Left colon (tissue), 2 donors: ENCODE data around the gene RNF150. TPM values are rescaled to one million over a fixed set of nuclear protein-coding genes. Genes with fewer than 3 reads are reported as not detected.
"Not testable (repeated sequence)": the region's sequence is repeated elsewhere in the genome, so short reads cannot be mapped to it uniquely, and the experiment has no call there.

ENCODE experiments used
- ATAC-seq: fragments of 200-7000 bp; cut with Tn5 transposase; one replicate; pipeline ENCODE4 v1.9.1; 2020; ENCODE audit warnings: mild to moderate bottlenecking, moderate library complexity
- DNase-seq, 2 donors: peaks; one replicate each; pipeline ENCODE4 v3.0.0-alpha.2; 2020
- intact Hi-C, 2 donors: fragments of 100-400 bp; cut with DNase I in 1 of 2; cut with micrococcal nuclease in 1 of 2; formaldehyde crosslinking; loops; one replicate each; pipeline versions ENCODE4 v1.11.2 to v1.14.0; 2022; cut with DNase I, micrococcal nuclease
- total RNA-seq, 2 donors: library from RNA; stranded (reverse); fragmentation: NEBNext Ultra II Directional; extraction: Animal tissue kit (Norgen Biotek cat#: 25700); gene quantifications; one replicate each; pipeline ENCODE4 v1.2.1, GENCODE V29; 2021
- donor health status: DM: no; HTN: no; CAD: no.
- donor health status: DM: yes; HTN: yes; CAD: no.

Gene RNF150
- total RNA-seq, 2 donors from 2014 or later, result 0.70 to 9.9 TPM

GRCh38 chr4:141099326-141099725 is 33.9 kb downstream of the RNF150 start:
- DNase-seq, result no peak
- intact Hi-C loops, result no loop called here
- ATAC-seq, result no peak

GRCh38 chr4:141098163-141098562 is 35.1 kb downstream of the RNF150 start:
- ATAC-seq, result no peak
- DNase-seq, result no peak
- intact Hi-C loops, result no loop called here

DNA sequence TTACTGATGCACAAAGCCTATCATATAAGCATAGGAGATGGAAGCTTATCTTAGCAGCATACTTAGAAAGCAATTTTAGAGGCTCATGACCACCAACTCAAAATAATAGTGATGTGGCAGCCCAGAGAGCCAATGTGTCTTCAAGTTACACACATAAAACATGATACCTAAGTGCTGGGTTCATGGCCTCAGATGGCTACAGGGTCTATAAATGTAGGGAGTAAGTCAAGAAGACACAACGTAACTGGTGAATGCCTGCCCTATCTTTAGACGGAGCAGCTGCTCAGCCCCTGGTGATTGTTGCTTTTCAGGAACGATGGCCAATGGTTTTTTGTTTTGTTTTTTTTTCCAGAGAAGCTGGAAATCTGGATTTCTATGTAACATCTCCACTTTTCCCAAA is 42.8 kb downstream of the RNF150 start:
- DNase-seq (no peak), ATAC-seq (no peak)
- intact Hi-C loops, result no loop called here

- intact Hi-C loops, result no loop called here
- DNase-seq (no peak), ATAC-seq (no peak)
Measured at GRCh38 chr4:141081921-141082395, 51.3 kb downstream of the RNF150 start.

GRCh38 chr4:141080668-141081067 is 52.6 kb downstream of the RNF150 start:
- no peak for ATAC-seq
- DNase-seq, result no peak
- intact Hi-C loops, result no loop called here

DNA sequence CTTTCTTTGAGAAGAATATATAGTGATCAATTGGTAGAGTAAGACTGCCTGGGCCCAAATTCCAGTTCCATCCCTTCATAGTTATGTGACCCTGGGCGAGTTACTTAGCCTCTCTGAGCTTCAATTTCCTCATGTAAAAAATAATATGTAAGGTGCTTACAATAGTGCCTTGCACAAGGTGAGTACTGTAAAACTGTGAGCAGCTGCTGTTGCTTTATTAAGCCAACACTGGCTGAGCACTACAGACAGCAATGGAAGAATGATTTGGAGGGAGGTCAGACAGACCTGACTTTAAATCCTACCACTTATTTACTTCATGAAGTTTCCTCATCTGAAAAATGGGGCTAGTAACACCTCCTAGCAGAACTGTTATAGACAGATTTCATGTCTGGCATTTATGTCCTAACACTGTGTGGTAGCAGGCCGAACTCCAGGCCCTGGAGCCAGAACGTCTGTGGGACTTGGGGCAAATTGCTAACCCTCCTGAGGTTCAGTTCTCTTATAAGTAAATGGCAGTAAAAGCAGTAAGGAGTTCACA is 53.8 kb downstream of the RNF150 start:
- intact Hi-C loops, result no loop called here
- DNase-seq, result no peak
- no peak for ATAC-seq

GRCh38 chr4:141078871-141079270 is 54.4 kb downstream of the RNF150 start:
- no peak for DNase-seq
- intact Hi-C loops, result no loop called here
- ATAC-seq, result no peak

GRCh38 chr4:141077611-141078225 is 55.6 kb downstream of the RNF150 start:
- DNase-seq (no peak), ATAC-seq (no peak)
- intact Hi-C loops, result no loop called here

GRCh38 chr4:141075553-141075952 is 57.7 kb downstream of the RNF150 start:
- ATAC-seq (no peak), DNase-seq (no peak)
- intact Hi-C loops, result no loop called here

GRCh38 chr4:141074098-141074878 is 59.0 kb downstream of the RNF150 start:
- DNase-seq (no peak), ATAC-seq (no peak)
- intact Hi-C loops, result no loop called here

GRCh38 chr4:141066690-141067089 is 66.6 kb downstream of the RNF150 start:
- no peak for DNase-seq
- intact Hi-C loops, result no loop called here
- ATAC-seq, result no peak

- DNase-seq (no peak), ATAC-seq (no peak)
- intact Hi-C loops, result no loop called here
Measured at GRCh38 chr4:141065872-141066271, 67.4 kb downstream of the RNF150 start.

GRCh38 chr4:141062651-141063050 is 70.6 kb downstream of the RNF150 start:
- DNase-seq (no peak), ATAC-seq (no peak)
- intact Hi-C loops, result no loop called here

GRCh38 chr4:141058591-141059512 is 74.4 kb downstream of the RNF150 start:
- no peak for DNase-seq
- no peak for ATAC-seq
- intact Hi-C loops, result no loop called here

DNA sequence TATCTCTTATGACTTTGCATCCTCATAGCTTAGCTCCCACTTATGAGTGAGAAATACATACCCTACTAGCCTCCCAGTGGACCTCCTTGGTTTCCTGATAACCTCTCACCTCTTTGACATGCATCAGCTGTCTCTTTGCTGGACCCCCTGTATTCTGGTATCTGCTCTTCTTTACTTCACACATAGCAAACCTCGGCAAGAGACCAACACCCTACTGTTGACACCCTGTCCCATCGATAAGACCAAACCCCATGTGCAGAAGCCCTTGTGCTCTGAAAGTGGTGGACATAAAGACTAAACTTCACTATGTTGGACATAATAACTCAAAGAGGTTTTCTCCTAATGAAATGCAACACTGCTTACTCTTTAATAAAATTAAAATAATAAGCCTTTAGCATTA is 75.7 kb downstream of the RNF150 start:
- DNase-seq (no peak), ATAC-seq (no peak)
- intact Hi-C loops, result no loop called here

DNA sequence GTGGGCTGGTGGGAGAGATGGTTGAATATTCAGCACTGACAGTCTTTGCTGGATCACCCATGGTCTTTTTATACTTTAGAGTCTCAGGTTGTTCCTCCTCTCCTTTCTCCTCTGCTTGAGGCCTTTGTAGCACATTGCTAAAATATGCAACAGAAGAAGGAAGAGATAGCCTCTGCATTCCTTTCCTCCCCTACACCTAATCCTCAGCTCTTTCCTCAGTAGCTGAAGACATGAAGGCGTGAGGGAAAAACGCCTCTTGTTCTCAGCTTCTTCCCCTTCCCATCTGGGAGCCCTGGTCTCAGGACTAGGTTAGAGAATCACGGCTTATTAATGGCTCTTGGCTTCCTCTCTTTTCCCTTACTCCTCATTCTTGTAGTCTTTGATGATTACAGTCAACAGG is 76.8 kb downstream of the RNF150 start:
- intact Hi-C loops, result no loop called here
- DNase-seq (no peak), ATAC-seq (no peak)

GRCh38 chr4:141054446-141054845 is 78.8 kb downstream of the RNF150 start:
- DNase-seq (no peak), ATAC-seq (no peak)
- intact Hi-C loops, result no loop called here

DNA sequence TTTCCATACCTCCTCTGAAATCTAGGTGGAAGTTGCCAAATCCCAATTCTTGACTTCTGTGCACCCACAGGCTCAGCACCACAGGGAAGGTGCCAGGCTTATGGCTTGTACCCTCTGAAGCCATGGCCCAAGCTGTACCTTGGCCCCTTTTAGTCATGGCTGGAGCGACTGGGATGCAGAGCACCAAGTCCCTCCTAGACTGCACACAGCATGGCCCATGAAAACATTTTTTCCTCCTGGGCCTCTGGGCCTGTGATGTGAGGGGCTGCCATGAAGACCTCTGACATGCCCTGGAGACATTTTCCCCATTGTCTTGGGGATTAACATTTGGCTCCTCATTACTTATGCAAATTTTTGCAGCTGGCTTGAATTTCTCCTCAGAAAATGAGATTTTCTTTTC is 82.3 kb downstream of the RNF150 start:
- intact Hi-C loops, ATAC-seq, DNase-seq: not testable (repeated sequence)

DNA sequence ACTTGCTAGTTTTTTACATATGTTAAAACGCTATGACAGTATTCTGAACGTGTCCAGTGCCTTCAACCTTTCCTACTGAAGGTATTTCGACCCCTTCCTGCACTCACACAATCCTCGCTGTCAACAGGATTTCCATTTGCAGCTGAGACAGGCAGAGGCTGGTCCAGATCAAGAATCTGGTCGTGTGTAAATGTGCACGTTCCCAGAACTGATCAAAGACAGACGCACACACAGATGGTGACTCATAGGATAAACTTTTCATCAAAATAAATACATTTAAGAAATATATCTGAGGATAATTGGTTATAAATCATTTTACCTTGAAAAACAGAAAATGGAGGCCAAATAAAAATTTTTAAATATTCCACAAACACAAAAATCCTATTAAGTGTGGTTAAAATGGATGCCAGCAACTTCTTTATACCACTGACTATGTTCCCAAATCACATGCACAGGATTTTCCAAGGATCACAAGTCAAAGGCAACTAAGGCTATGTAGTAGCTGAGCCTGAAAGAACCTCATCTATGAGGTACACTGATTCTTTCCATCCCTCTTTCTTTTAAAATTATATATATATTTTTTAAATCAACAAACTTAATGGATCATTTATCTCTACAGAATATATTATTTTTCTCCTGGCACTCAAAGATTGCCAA is 85.9 kb downstream of the RNF150 start:
- intact Hi-C loops, result no loop called here
- ATAC-seq (no peak), DNase-seq (no peak)
